MCF 10A (cell line): Measurements from ENCODE around the gene TTC19. TPM values are rescaled to one million over a fixed set of nuclear protein-coding genes. Genes with fewer than 3 reads are reported as not detected.

Source experiments
- BruUV-seq: library from RNA; stranded (reverse); fragments of 400-500 nt; replicated peaks from 2 replicates; lab custom pipeline; 2021; lab: Mats Ljungman, UMichigan
- CTCF ChIA-PET: fragments of 300-600 bp; sonication (Branson Sonifier 250); formaldehyde crosslinking; extraction: SDS; loops from one replicate; lab custom pipeline; 2021; ENCODE audit warnings: antibody characterized with exemption, inconsistent platforms; lab: Yijun Ruan, JAX
- POLR2A ChIA-PET: fragments of 300-600, 350-650 bp; sonication (Branson Sonifier 250); formaldehyde crosslinking; extraction: SDS; loops from one replicate; lab custom pipeline; 2020; ENCODE audit warnings: antibody characterized with exemption, inconsistent platforms; lab: Yijun Ruan, JAX
- DNase-seq: peaks from one replicate; pipeline ENCODE4 v3.0.0-alpha.2; 2018; ENCODE audit not compliant: unreplicated experiment
- H3K27ac Mint-ChIP-seq: one replicate; pipeline ENCODE4 v1.8.0; 2022; ENCODE audit warnings: mild to moderate bottlenecking, low read depth, mixed read lengths; ENCODE audit not compliant: unreplicated experiment
- H3K27me3 Mint-ChIP-seq: one replicate; pipeline ENCODE4 v1.8.0; 2022; ENCODE audit warnings: mixed read lengths; ENCODE audit not compliant: insufficient read depth, unreplicated experiment
- H3K36me3 Mint-ChIP-seq: one replicate; pipeline ENCODE4 v1.8.0; 2022; ENCODE audit warnings: mild to moderate bottlenecking, moderate library complexity, mixed read lengths; ENCODE audit not compliant: insufficient read depth, unreplicated experiment
- H3K4me1 Mint-ChIP-seq: one replicate; pipeline ENCODE4 v1.8.0; 2022; ENCODE audit warnings: mixed read lengths; ENCODE audit not compliant: insufficient read depth, unreplicated experiment
- H3K4me3 Mint-ChIP-seq: one replicate; pipeline ENCODE4 v1.8.0; 2022; ENCODE audit warnings: mild to moderate bottlenecking, moderate library complexity, mixed read lengths; ENCODE audit not compliant: unreplicated experiment
- H3K9me3 Mint-ChIP-seq: one replicate; pipeline ENCODE4 v1.8.0; 2022; ENCODE audit warnings: mixed read lengths; ENCODE audit not compliant: unreplicated experiment
- CTCF ChIP-seq: fragments of 200-600 bp; IDR thresholded peaks from one replicate; pipeline ENCODE4 v1.8.0; 2022; ENCODE audit warnings: antibody characterized with exemption, mild to moderate bottlenecking; ENCODE audit not compliant: unreplicated experiment
- intact Hi-C: fragments of 100-400 bp; cut with micrococcal nuclease; formaldehyde crosslinking; loops from 2 replicates; pipeline ENCODE4 v1.14.1; 2022
- total RNA-seq: library from RNA; stranded (reverse); gene quantifications from 2 replicates; pipeline ENCODE4 v1.2.3, GENCODE V29; 2022

TTC19 gene
- total RNA-seq, 1 experiment from 2014 or later: 46.7 TPM

GRCh38 chr17:15957206-15957605 lies 42.4 kb upstream of the TTC19 start:
- no peak overlapping the region for H3K27ac Mint-ChIP-seq
- peak; percentile 30 for DNase-seq
- peaks cover 17% of the 10 kb centered on the region for H3K36me3 Mint-ChIP-seq
- intact Hi-C loops: no loop called here
- CTCF ChIA-PET: interaction anchor here (1.1 to 2.4 kb wide), 2 partner anchors 8 to 13 kb away, joined by 6 to 9 read pairs; partner anchors contain the start of gene ADORA2B
- peaks cover 36% of the 10 kb centered on the region for H3K4me1 Mint-ChIP-seq
- no peak overlapping the region for H3K4me3 Mint-ChIP-seq
- TF ChIP-seq CTCF: no peak
- H3K9me3 Mint-ChIP-seq: no peaks in the 10 kb centered on the region
- POLR2A ChIA-PET: interaction anchor here (1.0 kb wide), 1 partner anchor 42 kb away, joined by 3 read pairs; the partner anchor contains the start of genes TTC19 and ZSWIM7
- no peaks in the 10 kb centered on the region for H3K27me3 Mint-ChIP-seq
- no TSS peak for BruUV-seq

DNA sequence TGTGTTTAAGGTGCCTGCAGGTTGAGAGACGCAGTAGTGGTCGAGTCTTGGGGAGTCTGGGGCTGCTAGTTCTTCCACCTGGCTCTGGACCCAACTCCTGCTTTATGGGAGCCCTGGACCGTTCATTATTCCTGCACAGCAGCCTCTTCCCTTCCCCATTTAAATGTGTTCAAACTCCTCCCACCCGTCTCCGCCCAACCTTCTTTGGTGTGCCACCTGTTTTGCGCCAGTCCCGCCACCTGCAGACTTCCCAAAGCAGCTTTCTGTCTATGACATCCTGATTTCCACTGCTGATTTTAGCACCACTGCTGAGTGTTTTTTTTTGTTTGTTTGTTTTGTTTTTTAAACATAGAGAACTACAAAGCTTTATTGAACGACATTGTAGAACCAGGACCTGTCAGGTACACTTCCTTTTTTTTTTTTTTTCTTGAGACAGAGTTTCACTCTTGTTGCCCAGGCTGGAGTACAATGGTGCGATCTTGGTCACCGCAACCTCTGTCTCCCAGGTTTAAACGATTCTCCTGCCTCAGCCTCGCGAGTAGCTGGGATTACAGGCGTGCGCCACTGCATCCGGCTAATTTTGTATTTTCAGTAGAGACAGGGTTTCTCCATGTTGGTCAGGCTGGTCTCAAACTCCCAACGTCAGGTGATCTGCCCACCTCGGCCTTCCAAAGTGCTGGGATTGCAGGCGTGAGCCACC lies 41.9 kb upstream of the TTC19 start:
- H3K9me3 Mint-ChIP-seq: no peaks in the 10 kb centered on the region
- POLR2A ChIA-PET: interaction anchor here (1.0 to 3.7 kb wide), 2 partner anchors 10 to 41 kb away, joined by 3 to 63 read pairs; partner anchors contain the start of genes ADORA2B, TTC19 and ZSWIM7
- no peak overlapping the region for H3K27ac Mint-ChIP-seq
- H3K4me1 Mint-ChIP-seq: peaks cover 36% of the 10 kb centered on the region
- no peak for DNase-seq
- no TSS peak for BruUV-seq
- TF ChIP-seq CTCF: no peak
- CTCF ChIA-PET: interaction anchor here (0.6 to 2.4 kb wide), 5 partner anchors 9 to 67 kb away, joined by 3 to 9 read pairs (median 4); partner anchors contain the start of gene ADORA2B
- intact Hi-C loops: loop anchor here (2.0 kb wide), 1 partner anchor 41 kb away; the partner anchor contains the start of genes TTC19 and ZSWIM7
- no peak overlapping the region for H3K4me3 Mint-ChIP-seq
- H3K36me3 Mint-ChIP-seq: peaks cover 14% of the 10 kb centered on the region
- H3K27me3 Mint-ChIP-seq: no peaks in the 10 kb centered on the region

DNA sequence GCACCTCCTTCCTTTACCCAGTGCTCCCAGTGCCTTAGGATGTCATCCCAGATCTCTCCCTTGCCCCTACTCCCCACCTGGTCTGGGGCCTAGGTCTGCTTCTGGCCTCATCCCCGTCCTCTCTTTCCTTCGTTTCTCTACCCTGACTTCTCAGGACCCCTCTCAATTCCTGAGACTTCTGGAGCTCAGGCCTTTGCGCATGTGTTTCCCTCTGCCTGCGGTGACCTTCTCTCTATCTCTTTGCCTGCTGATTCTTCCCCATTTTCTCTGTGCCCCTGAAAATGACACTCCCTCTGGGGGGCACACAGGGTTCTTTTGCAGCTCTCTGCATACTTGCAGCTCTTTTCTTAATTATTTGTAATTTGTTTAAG lies 41.2 kb upstream of the TTC19 start:
- no peaks in the 10 kb centered on the region for H3K9me3 Mint-ChIP-seq
- POLR2A ChIA-PET: interaction anchor here (1.1 to 3.7 kb wide), 5 partner anchors 11 to 308 kb away, joined by 3 to 63 read pairs (median 6); partner anchors contain the start of genes ADORA2B, NCOR1 and ZSWIM7
- CTCF ChIA-PET: interaction anchor here (0.6 to 2.4 kb wide), 5 partner anchors 9 to 66 kb away, joined by 3 to 9 read pairs (median 4); partner anchors contain the start of gene ADORA2B
- peak overlapping the region; percentile 18 for H3K27ac Mint-ChIP-seq
- TF ChIP-seq CTCF: no peak
- H3K4me1 Mint-ChIP-seq: peaks cover 41% of the 10 kb centered on the region
- H3K36me3 Mint-ChIP-seq: peaks cover 11% of the 10 kb centered on the region
- no peaks in the 10 kb centered on the region for H3K27me3 Mint-ChIP-seq
- BruUV-seq: no TSS peak
- intact Hi-C loops: loop anchor here (2.0 kb wide), 1 partner anchor 40 kb away; the partner anchor contains the start of genes TTC19 and ZSWIM7
- no peak for DNase-seq
- H3K4me3 Mint-ChIP-seq: peak overlapping the region; percentile 39

GRCh38 chr17:15963670-15964110 lies 35.9 kb upstream of the TTC19 start:
- no peak overlapping the region for H3K4me3 Mint-ChIP-seq
- H3K4me1 Mint-ChIP-seq: peaks cover 39% of the 10 kb centered on the region
- ChIA-PET POLR2A (interaction anchor here (5.3 kb wide), 1 partner anchor 19 kb away, joined by 51 read pairs; the partner anchor contains the start of gene ADORA2B), CTCF (interaction anchor here (0.6 to 0.7 kb wide), 2 partner anchors 30 to 265 kb away, joined by 3 read pairs; no protein-coding TSS in a partner anchor)
- no peak for TF ChIP-seq CTCF
- H3K27me3 Mint-ChIP-seq: no peaks in the 10 kb centered on the region
- peak; percentile 96 for DNase-seq
- no TSS peak for BruUV-seq
- no peaks in the 10 kb centered on the region for H3K9me3 Mint-ChIP-seq
- peak overlapping the region; percentile 67 for H3K27ac Mint-ChIP-seq
- intact Hi-C loops: no loop called here
- peaks cover 9% of the 10 kb centered on the region for H3K36me3 Mint-ChIP-seq
